Duodenal mucosa (tissue), 2 donors: ENCODE measurements around the gene DPP4.

ENCODE experiments used
- H3K27ac ChIP-seq: one replicate; pipeline ENCODE4 v1.7.0; 2013; ENCODE audit warnings: low read depth, low read length
- H3K27me3 ChIP-seq, 2 donors: one replicate each; pipeline ENCODE4 v1.7.0; 2013; ENCODE audit warnings: low read length in 2 of 2, control low read depth in 1 of 2; ENCODE audit not compliant: insufficient read depth in 2 of 2, control insufficient read depth in 1 of 2
- H3K36me3 ChIP-seq, 2 donors: one replicate each; pipeline ENCODE4 v1.7.0; 2013; ENCODE audit warnings: low read length in 2 of 2, control low read depth in 1 of 2; ENCODE audit not compliant: insufficient read depth in 2 of 2, control insufficient read depth in 1 of 2
- H3K4me1 ChIP-seq, 2 donors: one replicate each; pipeline ENCODE4 v1.7.0; 2013; ENCODE audit warnings: low read length in 2 of 2, control low read depth in 1 of 2; ENCODE audit not compliant: insufficient read depth in 2 of 2, control insufficient read depth in 1 of 2
- H3K4me3 ChIP-seq, 2 donors: one replicate each; pipeline ENCODE4 v1.7.0; 2013; ENCODE audit warnings: low read length in 2 of 2, low read depth in 1 of 2
- H3K9ac ChIP-seq, 2 donors: one replicate each; pipeline ENCODE4 v1.7.0; 2013; ENCODE audit warnings: low read length in 2 of 2, low read depth in 1 of 2
- H3K9me3 ChIP-seq, 2 donors: one replicate each; pipeline ENCODE4 v1.7.0; 2013; ENCODE audit warnings: low read length in 2 of 2, control low read depth in 1 of 2; ENCODE audit not compliant: control insufficient read depth in 1 of 2

DPP4 gene

DNA sequence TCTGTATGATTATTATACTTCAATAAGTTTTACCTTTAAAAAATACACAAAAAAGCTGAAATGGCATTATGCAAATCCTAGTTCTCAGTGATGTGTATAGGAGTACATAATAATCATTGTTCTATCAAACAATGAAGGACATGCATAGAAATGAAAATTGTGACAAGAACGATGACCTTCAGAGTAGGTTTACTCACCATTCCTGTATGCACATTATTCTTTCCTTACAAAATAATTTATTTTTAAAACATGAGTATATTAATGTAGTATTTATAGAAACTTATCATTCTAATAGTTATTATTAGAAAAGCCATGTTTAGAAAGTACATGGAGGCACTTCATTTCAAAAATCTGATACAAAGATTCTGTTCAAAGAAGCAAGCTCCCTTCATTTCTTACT lies 32.7 kb upstream of the DPP4 start:
- Histone ChIP-seq H3K4me3 (no peak overlapping the region), H3K27me3 (no peaks in the 10 kb centered on the region), H3K9me3 (no peaks in the 10 kb centered on the region), H3K36me3 (no peaks in the 10 kb centered on the region), H3K4me1 (peaks cover 0 to 8% of the 10 kb centered on the region in 2 donors), H3K9ac (no peak overlapping the region), H3K27ac (no peak overlapping the region)

DNA sequence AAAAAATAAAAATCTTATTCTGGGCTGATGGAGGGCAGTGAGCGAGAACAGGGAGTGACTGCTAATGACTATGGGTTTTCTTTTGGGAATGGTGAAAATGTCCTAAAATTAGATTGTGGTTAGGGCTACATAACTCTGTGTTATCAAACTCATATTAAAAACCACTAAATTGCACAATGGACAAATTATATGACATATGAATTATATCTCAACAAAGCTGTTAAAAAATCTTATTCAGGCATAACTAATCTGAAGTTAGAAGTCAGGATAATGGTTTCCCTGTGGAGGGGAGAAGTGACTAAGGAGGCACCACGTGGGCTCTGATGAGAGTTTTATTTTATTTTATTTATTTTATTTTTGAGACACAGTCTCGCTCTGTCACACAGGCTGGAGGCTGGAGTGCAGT lies 32.1 kb upstream of the DPP4 start:
- Histone ChIP-seq H3K4me3 (no peak overlapping the region), H3K9ac (no peak overlapping the region), H3K36me3 (no peaks in the 10 kb centered on the region), H3K27ac (no peak overlapping the region), H3K9me3 (no peaks in the 10 kb centered on the region), H3K27me3 (no peaks in the 10 kb centered on the region), H3K4me1 (peaks cover 0 to 8% of the 10 kb centered on the region in 2 donors)

DNA sequence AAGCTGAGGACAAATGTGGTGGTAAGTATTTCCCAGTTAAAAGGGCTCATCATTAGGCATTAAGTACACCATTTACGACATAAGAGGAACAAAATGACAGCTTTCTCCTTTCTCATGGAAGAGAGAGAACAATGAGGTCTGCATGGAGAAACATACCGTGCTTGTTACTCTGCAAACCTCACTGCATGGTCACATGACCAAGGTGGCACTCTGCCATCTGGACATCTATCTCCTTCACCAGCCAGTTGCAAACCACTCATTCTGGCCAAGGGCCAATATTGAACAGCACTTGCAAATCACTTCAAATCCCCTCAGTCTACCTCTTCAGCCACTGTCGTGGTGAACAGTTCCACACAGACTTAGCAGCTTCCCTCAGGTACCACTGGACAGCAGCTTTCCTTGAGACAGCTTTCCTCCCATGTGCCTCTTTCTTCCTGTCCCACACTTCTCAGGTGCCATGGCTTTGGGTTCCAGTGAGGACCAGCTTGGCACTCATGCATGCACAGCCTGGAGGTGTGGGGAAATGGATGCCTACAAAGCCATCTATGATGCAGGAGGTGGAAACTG lies 29.5 kb upstream of the DPP4 start:
- Histone ChIP-seq H3K27ac (no peak overlapping the region), H3K4me1 (peaks cover 0 to 8% of the 10 kb centered on the region in 2 donors), H3K9me3 (no peaks in the 10 kb centered on the region), H3K9ac (no peak overlapping the region), H3K36me3 (no peaks in the 10 kb centered on the region), H3K4me3 (no peak overlapping the region), H3K27me3 (no peaks in the 10 kb centered on the region)

DNA sequence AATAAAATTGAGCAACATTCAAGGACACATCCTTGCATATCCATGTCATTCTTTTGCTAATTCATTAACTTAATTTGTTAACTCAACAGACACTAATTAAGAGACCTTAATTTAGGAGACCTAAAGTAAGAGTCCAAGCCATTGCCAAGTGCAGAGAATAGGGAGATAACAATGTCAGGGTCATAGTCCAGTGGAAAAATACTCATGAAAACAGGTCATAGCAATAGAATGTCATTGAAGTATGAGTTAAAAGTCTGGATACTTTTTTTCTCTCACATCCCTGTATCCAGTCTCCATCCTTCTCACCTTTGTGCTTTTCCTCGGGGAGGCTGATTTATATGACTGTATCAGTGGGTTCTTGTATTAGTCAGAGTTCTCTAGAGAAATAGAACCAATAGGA lies 26.6 kb upstream of the DPP4 start:
- H3K9me3 ChIP-seq = no peaks in the 10 kb centered on the region
- no peaks in the 10 kb centered on the region for H3K4me1 ChIP-seq
- no peak overlapping the region for H3K27ac ChIP-seq
- H3K9ac ChIP-seq = no peak overlapping the region
- H3K4me3 ChIP-seq = no peak overlapping the region
- H3K27me3 ChIP-seq = no peaks in the 10 kb centered on the region
- no peaks in the 10 kb centered on the region for H3K36me3 ChIP-seq

DNA sequence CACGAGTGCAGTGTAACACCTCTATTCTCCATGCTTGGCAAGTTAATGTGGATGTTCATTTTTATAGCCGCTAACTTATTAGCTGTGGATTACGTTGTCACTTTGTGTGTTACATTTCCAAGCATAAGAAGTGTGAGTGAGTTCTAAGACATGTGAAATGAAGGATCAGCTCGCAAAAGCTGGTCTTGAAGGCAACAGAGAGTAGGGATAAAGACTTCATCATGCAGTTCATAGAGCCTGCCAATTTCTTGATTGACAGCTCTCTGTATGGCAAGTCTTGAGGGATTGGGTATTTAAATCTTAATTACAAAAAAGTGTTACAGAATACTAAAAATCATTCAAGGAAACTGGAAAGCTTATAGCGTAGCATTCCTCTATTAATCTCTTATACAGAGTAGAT lies 25.8 kb upstream of the DPP4 start:
- Histone ChIP-seq H3K9me3 (no peaks in the 10 kb centered on the region), H3K36me3 (no peaks in the 10 kb centered on the region), H3K9ac (no peak overlapping the region), H3K4me3 (no peak overlapping the region), H3K27ac (no peak overlapping the region), H3K27me3 (no peaks in the 10 kb centered on the region), H3K4me1 (no peaks in the 10 kb centered on the region)

DNA sequence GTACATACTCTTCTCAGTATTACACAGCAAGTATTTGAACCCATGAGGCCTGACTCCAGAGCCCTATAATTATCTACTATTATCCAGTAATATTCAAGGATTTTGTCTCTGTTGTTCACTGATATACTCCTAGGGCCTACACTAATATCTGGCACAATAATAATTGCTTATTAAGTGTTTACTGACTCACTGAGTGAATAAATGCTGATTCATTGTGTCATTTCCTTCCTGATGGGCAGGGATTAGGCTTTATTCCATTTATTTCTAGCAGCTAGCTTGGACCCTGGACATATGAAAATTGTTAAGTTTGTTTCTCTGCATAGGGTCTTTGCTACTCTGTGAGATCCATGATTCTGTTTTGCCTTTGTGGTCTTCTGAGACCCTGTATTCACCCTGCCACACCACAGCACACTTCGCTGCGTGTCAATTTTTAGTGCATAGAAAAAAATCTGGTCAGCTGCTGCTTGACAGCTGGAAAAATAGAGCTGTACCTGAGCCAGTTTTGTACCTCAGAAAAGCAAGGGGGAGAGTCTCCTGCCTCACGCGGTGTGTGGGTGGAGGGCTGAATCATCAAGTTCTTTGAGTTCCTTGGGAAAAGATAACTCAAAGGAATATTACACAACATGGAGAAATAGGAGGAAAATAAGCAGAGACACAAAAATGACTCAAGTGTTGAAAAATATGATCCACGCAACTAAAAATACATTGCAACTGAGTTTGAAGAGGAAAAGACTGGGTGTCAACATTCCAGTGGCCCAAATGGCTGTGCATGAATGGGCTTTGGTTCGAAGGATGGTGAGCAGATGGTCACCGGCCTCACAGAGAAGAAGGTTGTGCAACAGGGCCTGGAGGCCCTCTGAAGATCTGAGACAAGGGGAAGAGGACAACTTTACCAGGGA lies 18.9 kb upstream of the DPP4 start:
- H3K36me3 ChIP-seq = no peaks in the 10 kb centered on the region
- H3K27me3 ChIP-seq = no peaks in the 10 kb centered on the region
- H3K4me3 ChIP-seq = no peak overlapping the region
- no peak overlapping the region for H3K27ac ChIP-seq
- no peak overlapping the region for H3K9ac ChIP-seq
- H3K9me3 ChIP-seq = no peaks in the 10 kb centered on the region
- peaks cover 35 to 40% of the 10 kb centered on the region in 2 donors for H3K4me1 ChIP-seq

DNA sequence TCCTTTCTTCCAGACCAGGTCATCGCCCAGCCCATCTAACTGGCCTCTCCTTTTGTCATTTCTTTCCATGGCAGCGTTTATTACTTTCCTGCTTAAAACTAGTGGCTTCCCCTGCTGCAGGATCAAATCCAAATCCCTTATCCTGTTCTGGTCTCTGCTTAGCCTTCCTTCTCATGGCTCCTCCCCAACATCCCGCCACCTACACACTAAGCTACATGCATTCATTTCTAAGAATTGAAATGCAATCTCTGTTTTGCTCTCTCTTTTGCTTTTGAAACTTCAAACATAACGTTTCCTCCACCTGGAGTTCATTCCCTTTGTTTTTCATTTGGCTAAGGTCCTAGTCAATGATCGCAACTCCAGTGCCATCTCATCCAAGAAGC lies 18.0 kb upstream of the DPP4 start:
- Histone ChIP-seq H3K36me3 (no peaks in the 10 kb centered on the region), H3K27ac (no peak overlapping the region), H3K4me3 (no peak overlapping the region), H3K27me3 (no peaks in the 10 kb centered on the region), H3K9me3 (no peaks in the 10 kb centered on the region), H3K9ac (no peak overlapping the region), H3K4me1 (peaks cover 35 to 40% of the 10 kb centered on the region in 2 donors)

DNA sequence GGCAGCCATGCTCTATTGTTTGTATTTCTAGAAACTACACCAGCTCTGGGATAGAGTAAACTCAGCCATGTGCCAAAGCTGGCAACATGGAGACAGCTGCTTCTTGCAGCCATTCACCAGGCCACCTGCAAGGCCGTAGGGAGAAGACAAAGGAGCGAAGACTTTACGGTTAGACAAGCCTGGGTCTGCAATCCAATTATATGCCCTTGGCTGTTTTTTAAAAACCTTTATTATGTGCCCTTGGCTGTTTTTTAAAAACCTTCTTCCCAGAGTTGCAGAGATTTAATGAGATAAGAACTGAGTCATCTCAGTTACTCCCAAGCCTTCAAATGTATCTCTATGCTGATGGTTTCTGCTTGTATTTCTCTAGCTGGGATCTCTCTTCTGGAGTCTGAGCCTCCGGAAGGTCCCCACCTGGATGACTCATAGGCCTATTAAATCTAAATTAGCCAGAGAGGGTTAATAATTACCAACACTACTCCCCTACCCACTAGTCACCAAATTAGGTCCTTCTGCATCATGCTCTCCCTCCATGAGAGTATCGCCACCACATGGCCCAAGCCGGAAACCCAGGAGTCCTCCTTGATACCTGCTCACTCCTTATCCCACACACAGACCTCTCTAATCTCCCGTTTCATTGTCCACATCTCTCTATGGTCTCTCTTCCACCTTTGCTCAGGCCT lies 17.5 kb upstream of the DPP4 start:
- no peaks in the 10 kb centered on the region for H3K36me3 ChIP-seq
- H3K27me3 ChIP-seq = no peaks in the 10 kb centered on the region
- H3K9me3 ChIP-seq = no peaks in the 10 kb centered on the region
- peaks cover 35 to 40% of the 10 kb centered on the region in 2 donors for H3K4me1 ChIP-seq
- no peak overlapping the region for H3K9ac ChIP-seq
- no peak overlapping the region for H3K4me3 ChIP-seq
- H3K27ac ChIP-seq = peak overlapping the region; percentile 57

DNA sequence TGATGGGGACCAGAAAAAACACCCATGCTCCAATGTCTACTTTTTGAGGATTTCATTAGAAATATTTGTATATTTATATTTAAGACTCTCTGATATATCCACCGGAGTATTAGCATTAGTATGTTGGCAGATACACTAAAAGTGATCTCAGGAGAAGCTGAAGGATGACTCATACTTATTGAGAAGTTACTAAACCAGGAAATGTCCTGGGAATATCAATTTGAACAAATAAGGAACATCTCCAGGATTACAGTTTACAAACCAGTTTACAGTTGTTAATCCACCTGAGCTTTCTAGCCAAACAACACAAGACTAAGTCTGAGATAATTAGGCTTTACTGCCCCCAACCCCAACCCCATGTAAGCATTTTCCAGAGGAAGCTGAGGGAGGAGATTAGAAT lies 16.1 kb upstream of the DPP4 start:
- Histone ChIP-seq H3K27me3 (no peaks in the 10 kb centered on the region), H3K36me3 (no peaks in the 10 kb centered on the region), H3K4me3 (no peak overlapping the region), H3K9ac (no peak overlapping the region), H3K4me1 (peaks cover 35 to 40% of the 10 kb centered on the region in 2 donors), H3K27ac (no peak overlapping the region), H3K9me3 (no peaks in the 10 kb centered on the region)

DNA sequence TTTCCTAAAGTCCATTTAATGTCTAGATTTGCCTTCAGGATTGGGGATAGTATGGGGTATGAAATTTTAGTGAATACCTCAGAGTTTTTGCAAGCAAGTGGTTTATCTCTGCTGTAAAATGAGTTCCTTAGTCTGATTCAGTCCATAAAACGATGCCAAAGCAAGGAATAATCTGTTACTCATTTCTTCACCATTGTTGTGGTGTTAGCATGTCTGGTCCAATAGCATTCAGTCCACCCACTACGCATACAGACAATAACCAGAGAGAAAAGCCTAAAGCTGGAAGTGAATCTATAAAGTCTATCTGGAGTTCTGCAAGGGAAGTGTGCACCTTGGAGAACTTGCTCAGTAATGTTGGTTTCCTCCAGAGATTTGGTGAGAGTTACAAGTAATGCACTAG lies 12.9 kb upstream of the DPP4 start:
- H3K9me3 ChIP-seq = no peaks in the 10 kb centered on the region
- H3K4me3 ChIP-seq = no peak overlapping the region
- no peak overlapping the region for H3K27ac ChIP-seq
- no peak overlapping the region for H3K9ac ChIP-seq
- H3K36me3 ChIP-seq = no peaks in the 10 kb centered on the region
- H3K27me3 ChIP-seq = no peaks in the 10 kb centered on the region
- peaks cover 28 to 32% of the 10 kb centered on the region in 2 donors for H3K4me1 ChIP-seq
